ENCODE data around the gene GSTM5. TPM values are rescaled to one million over a fixed set of nuclear protein-coding genes. Genes with fewer than 3 reads are reported as not detected.
"Not testable (repeated sequence)": the region's sequence is repeated elsewhere in the genome, so short reads cannot be mapped to it uniquely, and the experiment has no call there.

The GSTM5 gene
- total RNA-seq, 6 experiments from 2014 or later: 4.3 to 7.1 (median 5.5) TPM

- Mint-ChIP-seq H3K27ac (no peak overlapping the region), H3K27me3 (ENCODE audit: insufficient read depth) (peaks cover 1% of the 10 kb centered on the region), H3K4me3 (no peak overlapping the region), H3K36me3 (ENCODE audit: low read depth) (peaks cover 18% of the 10 kb centered on the region), H3K4me1 (ENCODE audit: low read depth) (peaks cover 9% of the 10 kb centered on the region), H3K9me3 (no peaks in the 10 kb centered on the region)
- DNase-seq: no peak
- no peak for TF ChIP-seq CTCF (IDR thresholded peaks at IDR 0.05)
Observed at GRCh38 chr1:109671067-109671466, 41.0 kb upstream of the GSTM5 start.

GRCh38 chr1:109673861-109674260, 38.2 kb upstream of the GSTM5 start:
- not testable (repeated sequence) for H3K9me3 Mint-ChIP-seq; H3K27ac Mint-ChIP-seq; H3K4me3 Mint-ChIP-seq; H3K4me1 Mint-ChIP-seq (ENCODE audit: low read depth); DNase-seq; H3K27me3 Mint-ChIP-seq (ENCODE audit: insufficient read depth)
- H3K36me3 Mint-ChIP-seq (ENCODE audit: low read depth): peaks cover 23% of the 10 kb centered on the region

GRCh38 chr1:109676683-109677381, 35.2 kb upstream of the GSTM5 start:
- not testable (repeated sequence) for H3K27ac Mint-ChIP-seq; H3K27me3 Mint-ChIP-seq (ENCODE audit: insufficient read depth); DNase-seq; H3K4me3 Mint-ChIP-seq; H3K36me3 Mint-ChIP-seq (ENCODE audit: low read depth); H3K9me3 Mint-ChIP-seq
- H3K4me1 Mint-ChIP-seq (ENCODE audit: low read depth): peaks cover 14% of the 10 kb centered on the region

GRCh38 chr1:109677459-109677858, 34.6 kb upstream of the GSTM5 start:
- Mint-ChIP-seq H3K4me3 (no peak overlapping the region), H3K36me3 (ENCODE audit: low read depth) (peaks cover 5% of the 10 kb centered on the region; the same call in 1 of the 2 replicates), H3K27me3 (ENCODE audit: insufficient read depth) (peaks cover 3% of the 10 kb centered on the region), H3K4me1 (ENCODE audit: low read depth) (peaks cover 14% of the 10 kb centered on the region), H3K9me3 (no peaks in the 10 kb centered on the region), H3K27ac (no peak overlapping the region)
- no peak for DNase-seq
- no peak for TF ChIP-seq CTCF (IDR thresholded peaks at IDR 0.05)

- not testable (repeated sequence) for H3K27me3 Mint-ChIP-seq (ENCODE audit: insufficient read depth); H3K4me3 Mint-ChIP-seq; H3K9me3 Mint-ChIP-seq; H3K36me3 Mint-ChIP-seq (ENCODE audit: low read depth); DNase-seq; H3K27ac Mint-ChIP-seq
- peaks cover 14% of the 10 kb centered on the region for H3K4me1 Mint-ChIP-seq (ENCODE audit: low read depth)
Observed at GRCh38 chr1:109678637-109679036, 33.4 kb upstream of the GSTM5 start.

- H3K4me3 Mint-ChIP-seq; DNase-seq; H3K27me3 Mint-ChIP-seq (ENCODE audit: insufficient read depth); H3K27ac Mint-ChIP-seq; H3K36me3 Mint-ChIP-seq (ENCODE audit: low read depth); H3K4me1 Mint-ChIP-seq (ENCODE audit: low read depth); H3K9me3 Mint-ChIP-seq: not testable (repeated sequence)
Observed at GRCh38 chr1:109684777-109685176, 27.3 kb upstream of the GSTM5 start.

- not testable (repeated sequence) for H3K4me3 Mint-ChIP-seq; H3K4me1 Mint-ChIP-seq (ENCODE audit: low read depth); H3K9me3 Mint-ChIP-seq; DNase-seq; H3K27me3 Mint-ChIP-seq (ENCODE audit: insufficient read depth); H3K36me3 Mint-ChIP-seq (ENCODE audit: low read depth); H3K27ac Mint-ChIP-seq
Observed at GRCh38 chr1:109685399-109685798, 26.7 kb upstream of the GSTM5 start.

- not testable (repeated sequence) for H3K36me3 Mint-ChIP-seq (ENCODE audit: low read depth); H3K9me3 Mint-ChIP-seq; H3K27me3 Mint-ChIP-seq (ENCODE audit: insufficient read depth); H3K4me3 Mint-ChIP-seq; H3K4me1 Mint-ChIP-seq (ENCODE audit: low read depth); DNase-seq; H3K27ac Mint-ChIP-seq
Observed at GRCh38 chr1:109685890-109686289, 26.2 kb upstream of the GSTM5 start.

- Mint-ChIP-seq H3K27ac (peak overlapping the region; percentile 89), H3K4me3 (peak overlapping the region; percentile 86)
- H3K36me3 Mint-ChIP-seq (ENCODE audit: low read depth); H3K4me1 Mint-ChIP-seq (ENCODE audit: low read depth); H3K27me3 Mint-ChIP-seq (ENCODE audit: insufficient read depth); DNase-seq; H3K9me3 Mint-ChIP-seq: not testable (repeated sequence)
Observed at GRCh38 chr1:109687109-109687508, 24.9 kb upstream of the GSTM5 start.
